Psoas muscle (tissue), 8 donors: ENCODE measurements around the gene GSX2. TPM values are rescaled to one million over a fixed set of nuclear protein-coding genes. Genes with fewer than 3 reads are reported as not detected.

Source experiments
- ATAC-seq, 4 donors: fragments of 200-7000 bp; cut with Tn5 transposase; one replicate each; pipeline ENCODE4 v1.9.1; 2020; ENCODE audit warnings: moderate library complexity in 3 of 4, mild to moderate bottlenecking in 2 of 4
- DNase-seq, 2 donors: peaks; one replicate each; pipeline ENCODE4 v3.0.0-alpha.2; 2020
- H3K27ac ChIP-seq: fragments of 200-600 bp; one replicate; pipeline ENCODE4 v1.8.0; 2022
- H3K27me3 ChIP-seq, 3 donors: fragments of 200-600 bp in 1 of 3; one replicate each; pipeline versions ENCODE4 v1.6.1 to v1.8.0; 2013 to 2022; ENCODE audit warnings: low read length in 2 of 3, mild to moderate bottlenecking in 2 of 3, moderate library complexity in 1 of 3; ENCODE audit not compliant: insufficient read depth in 3 of 3
- H3K36me3 ChIP-seq, 2 donors: fragments of 200-600 bp in 1 of 2; one replicate each; pipeline versions ENCODE4 v1.6.1 to v1.8.0; 2013 to 2022; ENCODE audit warnings: low read depth in 1 of 2, mild to moderate bottlenecking in 1 of 2, moderate library complexity in 1 of 2; ENCODE audit not compliant: insufficient read depth in 1 of 2
- H3K4me1 ChIP-seq: fragments of 200-600 bp; one replicate; pipeline ENCODE4 v1.8.0; 2022
- H3K4me3 ChIP-seq: fragments of 200-600 bp; one replicate; pipeline ENCODE4 v1.8.0; 2022; ENCODE audit warnings: mild to moderate bottlenecking
- H3K9me3 ChIP-seq: fragments of 200-600 bp; one replicate; pipeline ENCODE4 v1.8.0; 2022
- WGBS, 3 donors: extraction: QIAGEN DNeasy Blood & Tissue Kit; methylation state at CpG; one replicate each; pipeline versions ENCODE4 v1.1.6 to v1.1.7; 2013; 5-methylcytosine and 5-hydroxymethylcytosine counted together
- intact Hi-C, 2 donors: fragments of 100-400 bp; cut with DNase I; formaldehyde crosslinking; loops; one replicate each; pipeline versions ENCODE4 v1.11.0 to v1.14.2; 2022
- polyA plus RNA-seq, 3 donors: library from polyadenylated mRNA; stranded (reverse); fragments of 200-250 nt; gene quantifications; one replicate each; pipeline ENCODE4 v1.2.3, GENCODE V29; 2013
- total RNA-seq, 4 donors: library from RNA; stranded (reverse); fragmentation: NEBNext Ultra II Directional in 2 of 4; extraction: Animal tissue kit (Norgen Biotek cat#: 25700) in 2 of 4; gene quantifications; one replicate each; pipeline versions ENCODE4 v1.2.1 to v1.2.4, GENCODE V29; 2021 to 2023
- TF ChIP-seq, protein P1 (sequence below): fragments of 200-600 bp; IDR thresholded peaks from one replicate; pipeline ENCODE4 v1.8.0; 2022; ENCODE audit warnings: antibody characterized with exemption
- donor health status: healthy with polysubstance abuse.
- donor health status: DM: no; HTN: no; CAD: no; lungs with moderate emphysema.
- donor health status: Bipolar disorder and iron deficiency.
- donor health status: healthy.
- donor health status: DM: yes; HTN: yes; CAD: no.
- donor health status: DM: no; HTN: no; CAD: no.
- donor health status: DM: no; HTN: no; CAD: no.
- donor health status: DM: yes; HTN: yes; CAD: no.

The GSX2 gene
- total and polyA plus RNA-seq, 7 donors = not detected

DNA sequence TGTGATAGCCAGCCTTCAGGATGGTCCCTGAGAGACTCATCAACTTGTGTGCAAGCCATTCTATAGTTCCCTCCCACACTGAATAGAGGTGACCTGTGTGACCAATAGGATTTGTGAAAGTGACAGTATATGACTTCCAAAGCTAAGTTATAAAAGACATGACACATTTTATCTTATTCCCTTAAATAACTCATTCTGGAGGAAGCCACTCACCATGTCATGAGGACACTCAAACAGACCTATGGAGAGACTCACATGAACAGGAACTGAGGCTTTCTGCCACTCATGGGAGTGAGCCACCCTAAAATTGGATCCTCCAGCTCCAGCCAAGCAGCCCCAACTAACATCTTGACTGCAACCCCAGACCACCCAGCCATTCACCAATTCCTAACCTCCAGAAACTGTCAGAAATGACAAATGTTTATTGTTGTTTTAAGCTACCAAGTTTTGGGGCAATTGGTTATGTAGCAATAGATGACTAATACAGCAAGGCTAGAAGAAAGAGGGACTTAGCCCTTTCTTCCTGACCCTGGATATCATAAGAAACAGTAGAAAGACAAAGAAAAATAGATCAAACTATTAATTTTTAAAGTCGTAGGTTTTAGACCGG is 26.6 kb upstream of the GSX2 start:
- Histone ChIP-seq H3K27ac (no peak overlapping the region), H3K27me3 (peaks cover 0 to 2% (median 0%) of the 10 kb centered on the region in 3 donors), H3K36me3 (no peaks in the 10 kb centered on the region), H3K9me3 (no peaks in the 10 kb centered on the region), H3K4me1 (no peaks in the 10 kb centered on the region), H3K4me3 (no peak overlapping the region)
- 93 to 96% (median 94%) methylated on average over 2 of the region's 2 CpGs for WGBS, 3 donors
- DNase-seq (no peak), ATAC-seq (no peak)
- TF ChIP-seq, protein P1, sequence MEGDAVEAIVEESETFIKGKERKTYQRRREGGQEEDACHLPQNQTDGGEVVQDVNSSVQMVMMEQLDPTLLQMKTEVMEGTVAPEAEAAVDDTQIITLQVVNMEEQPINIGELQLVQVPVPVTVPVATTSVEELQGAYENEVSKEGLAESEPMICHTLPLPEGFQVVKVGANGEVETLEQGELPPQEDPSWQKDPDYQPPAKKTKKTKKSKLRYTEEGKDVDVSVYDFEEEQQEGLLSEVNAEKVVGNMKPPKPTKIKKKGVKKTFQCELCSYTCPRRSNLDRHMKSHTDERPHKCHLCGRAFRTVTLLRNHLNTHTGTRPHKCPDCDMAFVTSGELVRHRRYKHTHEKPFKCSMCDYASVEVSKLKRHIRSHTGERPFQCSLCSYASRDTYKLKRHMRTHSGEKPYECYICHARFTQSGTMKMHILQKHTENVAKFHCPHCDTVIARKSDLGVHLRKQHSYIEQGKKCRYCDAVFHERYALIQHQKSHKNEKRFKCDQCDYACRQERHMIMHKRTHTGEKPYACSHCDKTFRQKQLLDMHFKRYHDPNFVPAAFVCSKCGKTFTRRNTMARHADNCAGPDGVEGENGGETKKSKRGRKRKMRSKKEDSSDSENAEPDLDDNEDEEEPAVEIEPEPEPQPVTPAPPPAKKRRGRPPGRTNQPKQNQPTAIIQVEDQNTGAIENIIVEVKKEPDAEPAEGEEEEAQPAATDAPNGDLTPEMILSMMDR = no peak
- intact Hi-C loops = no loop called here

DNA sequence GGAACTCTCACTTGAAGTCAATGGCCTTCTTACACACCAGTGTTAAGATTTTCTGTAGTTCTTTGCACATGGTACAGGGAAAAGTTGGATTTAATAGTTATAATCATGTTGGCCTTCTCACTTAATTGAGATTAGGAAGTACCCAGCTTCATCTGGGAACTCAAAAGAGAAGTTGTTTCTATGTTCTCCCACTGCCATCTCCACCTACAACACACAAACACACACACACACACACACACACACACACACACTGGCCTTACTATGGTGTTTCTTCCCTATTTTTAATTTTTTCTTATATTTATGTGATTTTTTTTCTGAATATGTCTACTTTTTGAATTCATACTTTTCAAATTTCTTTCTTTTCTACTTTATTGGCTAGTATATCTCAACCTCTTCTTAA is 25.6 kb upstream of the GSX2 start:
- no peak for DNase-seq
- intact Hi-C loops = no loop called here
- Histone ChIP-seq H3K27ac (no peak overlapping the region), H3K9me3 (no peaks in the 10 kb centered on the region), H3K27me3 (no peaks in the 10 kb centered on the region), H3K4me1 (no peaks in the 10 kb centered on the region), H3K36me3 (no peaks in the 10 kb centered on the region), H3K4me3 (no peak overlapping the region)
- ATAC-seq = no peak
- TF ChIP-seq, protein P1 = no peak

DNA sequence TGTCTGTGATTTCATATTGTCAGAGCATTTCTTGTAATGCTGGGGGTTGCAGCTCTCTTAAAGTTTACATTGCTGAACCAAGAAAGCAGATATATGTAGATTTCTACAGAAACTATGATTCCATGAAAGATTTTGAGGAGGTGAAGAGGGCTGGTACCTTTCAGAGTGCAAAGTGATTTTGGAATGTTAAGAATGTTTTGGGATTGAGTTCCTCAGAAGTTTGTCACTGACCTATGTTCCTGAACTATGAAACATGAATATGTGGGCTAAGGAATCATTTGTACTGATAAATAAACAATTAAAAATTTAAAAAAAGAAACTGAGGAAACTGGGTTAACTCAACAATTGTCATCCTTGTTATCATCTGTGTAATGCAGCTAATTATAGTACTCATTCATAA is 23.3 kb upstream of the GSX2 start:
- intact Hi-C loops = no loop called here
- Histone ChIP-seq H3K27me3 (no peaks in the 10 kb centered on the region), H3K27ac (no peak overlapping the region), H3K4me3 (no peak overlapping the region), H3K9me3 (no peaks in the 10 kb centered on the region), H3K36me3 (no peaks in the 10 kb centered on the region), H3K4me1 (no peaks in the 10 kb centered on the region)
- no peak for ATAC-seq
- no peak for DNase-seq
- TF ChIP-seq, protein P1 = no peak

DNA sequence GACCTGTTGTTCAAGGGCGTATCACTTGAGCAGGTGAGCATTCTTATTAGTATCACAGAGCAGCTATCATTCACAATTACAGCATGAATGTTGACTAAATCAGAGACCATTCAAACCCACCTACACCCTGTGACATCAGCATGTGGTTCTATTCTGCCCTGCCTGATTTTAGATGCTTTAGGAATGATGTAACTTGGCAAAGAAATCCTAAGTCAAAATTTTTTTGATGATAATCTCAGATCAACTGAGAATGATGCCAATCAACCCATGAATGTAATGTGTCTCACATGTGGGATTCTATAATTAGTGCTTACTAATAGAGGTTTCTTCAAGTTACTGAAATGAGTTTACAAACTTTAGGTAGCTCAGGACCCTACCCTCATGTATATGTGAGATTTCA is 22.2 kb upstream of the GSX2 start:
- no peak overlapping the region for H3K4me3 ChIP-seq
- WGBS, 3 donors = 91 to 96% (median 95%) methylated on average over 1 of the region's 1 CpG
- intact Hi-C loops = no loop called here
- no peak overlapping the region for H3K27ac ChIP-seq
- H3K27me3 ChIP-seq = no peaks in the 10 kb centered on the region
- peaks cover 3% of the 10 kb centered on the region for H3K4me1 ChIP-seq
- TF ChIP-seq, protein P1 = no peak
- ATAC-seq = no peak
- H3K36me3 ChIP-seq = no peaks in the 10 kb centered on the region
- no peaks in the 10 kb centered on the region for H3K9me3 ChIP-seq
- no peak for DNase-seq

DNA sequence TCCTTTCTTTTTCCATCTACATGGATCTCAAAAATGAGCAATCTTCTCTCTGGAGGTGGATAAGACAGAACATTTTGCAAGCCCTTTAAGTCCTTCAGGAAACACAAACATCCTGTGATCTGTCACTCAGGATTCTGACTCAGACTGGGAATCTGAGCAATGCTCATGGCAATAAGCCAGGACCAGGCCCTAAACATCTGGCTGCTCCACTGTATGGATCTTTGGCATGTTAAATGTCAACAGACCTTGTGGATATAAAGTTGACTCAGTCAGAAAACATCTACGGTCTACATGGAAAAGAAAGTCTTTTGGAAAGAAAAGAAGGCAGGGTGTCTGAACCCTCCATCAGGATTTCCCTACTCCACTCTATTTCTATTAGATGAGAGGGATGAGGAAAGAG is 17.8 kb upstream of the GSX2 start:
- no peak for DNase-seq
- Histone ChIP-seq H3K36me3 (no peaks in the 10 kb centered on the region), H3K4me1 (peaks cover 3% of the 10 kb centered on the region), H3K27me3 (no peaks in the 10 kb centered on the region), H3K27ac (no peak overlapping the region), H3K9me3 (no peaks in the 10 kb centered on the region), H3K4me3 (no peak overlapping the region)
- 61 to 65% (median 63%) methylated on average over 1 of the region's 1 CpG for WGBS, 3 donors
- intact Hi-C loops = no loop called here
- ATAC-seq = peak in 3 of 4 donors; percentile 43 to 55 (median 45)
- TF ChIP-seq, protein P1 = no peak
